ENCODE results near the gene LIMS1.
"Not testable (repeated sequence)": the region's sequence is repeated elsewhere in the genome, so short reads cannot be mapped to it uniquely, and the experiment has no call there.

Gene LIMS1

GRCh38 chr2:108587621-108588020 lies 53.4 kb downstream of the LIMS1 start:
- DNase-seq (ENCODE audit: low read depth in 2 of 2) = no peak

DNA sequence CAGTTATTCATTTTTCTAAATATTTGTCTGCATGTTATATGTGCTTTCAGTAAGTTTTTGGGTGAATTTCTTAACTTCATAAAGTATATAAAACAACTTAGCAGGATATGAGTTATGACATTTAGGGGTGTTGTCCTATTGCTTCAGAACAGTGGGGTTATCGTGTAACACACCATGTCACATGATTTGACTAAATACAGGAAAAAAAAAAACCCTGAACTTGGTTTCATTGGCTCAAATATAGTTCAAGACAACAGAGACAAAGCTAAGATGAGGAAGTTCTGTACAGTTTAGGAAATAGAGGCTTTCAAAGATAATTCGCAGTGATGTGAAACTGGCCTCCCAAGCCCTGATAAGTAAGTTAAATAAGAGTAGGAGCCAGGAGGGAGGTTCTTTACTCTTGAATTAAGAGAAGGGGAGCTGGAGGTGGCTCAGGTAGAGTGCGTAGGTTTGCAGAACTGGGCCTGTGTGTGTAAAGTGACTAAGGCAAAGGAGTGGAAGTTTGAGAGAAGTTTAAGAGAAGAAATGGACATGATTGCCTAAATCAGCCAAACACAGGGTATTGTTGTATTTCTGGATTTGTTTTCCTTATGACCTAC lies 53.9 kb downstream of the LIMS1 start:
- no peak for DNase-seq (ENCODE audit: low read depth in 2 of 2)

GRCh38 chr2:108589372-108589771 lies 55.1 kb downstream of the LIMS1 start:
- DNase-seq (ENCODE audit: low read depth in 2 of 2) = no peak

- no peak for DNase-seq (ENCODE audit: low read depth in 2 of 2)
These were observed 55.5 kb downstream of the LIMS1 start for GRCh38 chr2:108589781-108590180.

DNA sequence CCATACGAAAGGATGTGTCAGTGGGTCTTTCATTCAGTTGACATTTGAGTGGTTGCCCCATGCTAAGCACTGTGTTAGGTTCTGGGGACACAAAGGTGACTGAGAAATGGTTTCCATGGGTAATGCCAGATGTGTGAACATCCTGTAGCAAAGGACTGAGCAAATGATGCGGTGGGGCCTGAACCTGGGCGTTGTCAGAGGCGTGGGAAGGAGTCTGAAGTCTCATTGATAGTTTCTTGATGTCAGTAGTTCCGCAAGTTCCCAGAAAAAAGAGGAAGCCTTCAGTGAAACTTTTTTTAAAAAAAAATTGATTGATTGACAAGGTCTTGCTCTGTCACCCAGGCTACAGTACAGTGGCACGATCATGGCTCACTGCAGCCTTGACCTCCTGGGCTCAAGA lies 56.9 kb downstream of the LIMS1 start:
- no peak for DNase-seq (ENCODE audit: low read depth in 2 of 2)

DNA sequence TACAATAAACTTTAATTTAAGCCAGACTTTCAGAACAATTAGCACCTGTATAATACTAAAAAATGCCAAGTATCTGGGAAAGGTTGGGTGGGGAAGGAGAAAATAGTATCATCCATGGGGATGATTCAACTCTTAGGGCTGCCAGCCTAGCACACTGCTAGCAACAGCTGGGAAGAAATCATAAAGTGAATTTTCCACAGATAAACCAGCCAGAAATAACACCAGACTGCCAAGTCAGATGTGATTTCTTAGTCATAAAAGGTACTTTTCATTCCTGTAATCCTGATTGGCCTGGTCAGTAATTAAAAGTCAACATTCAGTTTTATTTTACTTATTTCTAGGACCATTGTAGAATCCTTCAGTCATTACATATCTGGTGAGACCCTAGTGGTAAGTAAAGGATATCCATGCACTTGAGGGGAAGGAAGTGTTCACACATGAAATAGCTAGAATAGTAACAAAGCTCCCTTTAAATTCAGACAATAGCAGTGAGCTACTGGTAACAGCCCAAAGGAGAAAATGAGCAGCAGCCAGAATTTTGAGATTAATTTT lies 59.4 kb downstream of the LIMS1 start:
- DNase-seq (ENCODE audit: low read depth in 2 of 2) = no peak

DNA sequence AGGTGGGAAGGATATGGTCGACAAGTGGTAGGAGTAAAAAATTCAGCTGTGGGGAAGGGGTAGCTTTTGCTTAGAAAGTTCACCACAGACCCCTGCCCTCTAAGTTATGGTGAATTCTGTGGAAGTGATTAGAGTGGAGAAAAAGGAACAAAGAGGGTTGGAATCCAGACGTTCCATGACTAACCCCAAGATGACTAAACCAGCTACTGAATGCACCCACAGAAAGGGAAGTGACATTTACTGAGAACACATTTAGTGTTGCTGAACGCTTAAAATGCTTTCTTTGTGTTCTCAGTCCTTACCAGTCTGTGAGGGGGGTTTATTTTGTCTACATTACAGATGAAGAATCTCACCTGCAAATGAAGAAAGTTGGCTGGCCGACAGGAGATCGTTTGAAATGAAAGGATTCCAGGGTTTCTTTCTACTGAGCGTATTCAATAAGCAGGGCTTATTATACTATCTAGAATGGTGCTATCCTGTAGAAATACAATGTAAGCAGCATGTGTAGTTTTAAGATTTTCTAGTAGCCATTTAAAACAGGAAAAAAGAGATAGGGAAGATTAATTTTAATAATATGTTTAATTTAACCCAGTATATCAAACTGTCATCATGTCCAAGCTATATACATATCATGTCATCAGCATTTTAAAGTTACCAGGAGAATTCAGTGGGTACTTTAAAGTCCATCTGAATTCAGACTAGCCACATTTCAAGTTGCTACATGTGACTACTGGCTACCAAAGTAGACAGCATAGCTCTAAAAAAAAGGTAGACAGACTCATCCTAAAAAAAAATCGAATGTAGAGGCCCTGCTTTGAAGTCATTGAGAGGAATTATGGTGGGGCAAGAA lies 60.1 kb downstream of the LIMS1 start:
- DNase-seq (ENCODE audit: low read depth in 2 of 2) = no peak

DNA sequence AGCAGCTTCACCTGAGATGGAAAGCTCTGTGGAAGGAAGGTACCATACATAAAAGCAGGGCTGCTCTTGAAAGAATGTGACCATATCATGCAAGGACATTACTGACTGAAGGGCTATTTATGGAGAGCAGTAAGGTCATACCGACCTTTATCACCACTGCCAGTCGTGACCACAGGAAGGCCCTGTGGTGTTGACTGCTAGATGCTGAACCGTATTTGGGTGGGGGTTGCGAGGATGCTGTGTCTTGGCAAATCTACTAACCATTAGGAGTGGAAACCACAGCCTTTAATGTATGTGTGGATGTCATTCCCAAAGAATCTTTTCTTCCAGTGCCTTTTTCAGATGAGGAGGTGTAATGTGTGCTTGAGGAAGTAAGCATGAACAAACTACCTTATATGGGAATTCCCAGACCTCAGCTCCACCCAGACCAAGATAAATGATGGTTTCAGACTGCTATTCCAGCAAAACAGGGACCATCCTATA lies 60.8 kb downstream of the LIMS1 start:
- no peak for DNase-seq (ENCODE audit: low read depth in 2 of 2)

- DNase-seq (ENCODE audit: low read depth in 2 of 2) = not testable (repeated sequence)
These were observed 61.5 kb downstream of the LIMS1 start for GRCh38 chr2:108595771-108596170.

- DNase-seq (ENCODE audit: low read depth in 2 of 2) = not testable (repeated sequence)
These were observed 63.0 kb downstream of the LIMS1 start for GRCh38 chr2:108597105-108597744.

GRCh38 chr2:108601199-108601598 lies 66.9 kb downstream of the LIMS1 start:
- not testable (repeated sequence) for DNase-seq (ENCODE audit: low read depth in 2 of 2)

- no peak for DNase-seq (ENCODE audit: low read depth in 2 of 2)
These were observed 68.2 kb downstream of the LIMS1 start for GRCh38 chr2:108602422-108602821.

DNA sequence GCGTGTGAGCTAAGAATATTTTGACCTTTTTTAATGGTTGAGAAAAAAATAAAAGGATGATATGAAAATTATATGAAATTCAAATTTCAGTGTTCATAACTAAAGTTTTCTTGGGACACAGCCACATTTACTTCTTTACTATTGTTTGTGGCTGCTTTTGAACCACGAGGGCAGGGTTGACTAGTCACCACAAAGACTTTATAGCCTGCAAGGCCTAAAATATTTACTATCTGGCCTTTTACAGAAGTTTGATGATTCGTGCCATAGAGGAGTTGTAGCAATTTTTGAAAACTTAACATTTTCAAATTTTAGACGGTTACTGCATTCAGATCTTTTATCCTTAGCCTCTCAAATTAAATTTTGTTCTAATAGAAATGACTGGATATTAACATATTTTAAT lies 69.9 kb downstream of the LIMS1 start:
- DNase-seq (ENCODE audit: low read depth in 2 of 2) = no peak

GRCh38 chr2:108605947-108606346 lies 71.7 kb downstream of the LIMS1 start:
- no peak for DNase-seq (ENCODE audit: low read depth in 2 of 2)

DNA sequence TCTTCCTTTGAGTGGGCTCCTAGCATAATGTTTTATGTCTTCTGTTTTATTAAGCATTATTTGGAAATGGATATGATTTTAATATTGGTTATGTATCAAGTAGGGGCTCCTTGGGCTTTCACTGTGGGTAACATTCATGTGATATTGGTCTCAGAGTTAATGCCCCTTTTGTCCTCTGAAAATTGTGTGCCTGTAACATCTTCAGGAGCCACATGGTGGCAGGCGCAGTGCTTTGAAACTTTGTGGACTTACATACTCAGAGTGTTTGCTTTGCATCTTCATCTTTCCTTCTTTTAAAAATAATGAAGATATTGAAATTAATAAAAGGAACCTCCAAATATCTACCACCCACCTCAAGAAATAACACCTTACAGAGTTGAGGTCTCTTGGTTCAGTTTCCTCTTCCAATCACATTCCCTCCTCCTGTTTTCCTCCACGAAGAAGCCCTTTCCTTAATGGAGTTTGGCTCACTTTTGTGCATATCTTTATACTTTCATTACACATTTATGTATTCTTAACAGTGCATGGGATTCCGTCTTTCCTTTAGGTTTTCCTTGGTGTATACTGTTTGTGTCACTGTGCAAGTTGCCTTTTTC lies 73.5 kb downstream of the LIMS1 start:
- no peak for DNase-seq (ENCODE audit: low read depth in 2 of 2)

- DNase-seq (ENCODE audit: low read depth in 2 of 2) = no peak
These were observed 76.8 kb downstream of the LIMS1 start for GRCh38 chr2:108611021-108611420.

GRCh38 chr2:108612153-108612513 lies 77.9 kb downstream of the LIMS1 start:
- peak in 1 of 2 experiments; percentile 28 for DNase-seq (ENCODE audit: low read depth in 2 of 2)

- DNase-seq (ENCODE audit: low read depth in 2 of 2) = peak; percentile 37 to 41
These were observed 78.4 kb downstream of the LIMS1 start for GRCh38 chr2:108612514-108613183.

- no peak for DNase-seq (ENCODE audit: low read depth in 2 of 2)
These were observed 79.2 kb downstream of the LIMS1 start for GRCh38 chr2:108613261-108614042.

GRCh38 chr2:108614043-108614545 lies 79.8 kb downstream of the LIMS1 start:
- no peak for DNase-seq (ENCODE audit: low read depth in 2 of 2)
